Activated naive CD4-positive, alpha-beta T cell treated with Interleukin-2 at 50 U/mL for 16 hours (primary cell): ENCODE results near the gene CALY.
A peak's percentile ranks its signal among the peaks of the same experiment; 100 is the strongest.
"Not testable (repeated sequence)": the region's sequence is repeated elsewhere in the genome, so short reads cannot be mapped to it uniquely, and the experiment has no call there.

Experiments used
- DNase-seq: peaks from one replicate; pipeline ENCODE4 v3.0.0-alpha.2; 2020

CALY gene

GRCh38 chr10:133336577-133337369 is at the start of gene CALY:
Gene CALY, minus strand, starts transcription at chr10:133336896. Its CDS starts 7,907 bp downstream, at chr10:133328989.
- peak; percentile 78 for DNase-seq

- no peak for DNase-seq
Observed at GRCh38 chr10:133385214-133385613, 48.5 kb upstream of the CALY start.

- no peak for DNase-seq
Observed at GRCh38 chr10:133384071-133384470, 47.4 kb upstream of the CALY start.

GRCh38 chr10:133383551-133383950 is 46.9 kb upstream of the CALY start:
- DNase-seq = no peak

- no peak for DNase-seq
Observed at GRCh38 chr10:133381036-133381435, 44.3 kb upstream of the CALY start.

GRCh38 chr10:133379801-133380666 is 43.3 kb upstream of the CALY start:
- DNase-seq = no peak

DNA sequence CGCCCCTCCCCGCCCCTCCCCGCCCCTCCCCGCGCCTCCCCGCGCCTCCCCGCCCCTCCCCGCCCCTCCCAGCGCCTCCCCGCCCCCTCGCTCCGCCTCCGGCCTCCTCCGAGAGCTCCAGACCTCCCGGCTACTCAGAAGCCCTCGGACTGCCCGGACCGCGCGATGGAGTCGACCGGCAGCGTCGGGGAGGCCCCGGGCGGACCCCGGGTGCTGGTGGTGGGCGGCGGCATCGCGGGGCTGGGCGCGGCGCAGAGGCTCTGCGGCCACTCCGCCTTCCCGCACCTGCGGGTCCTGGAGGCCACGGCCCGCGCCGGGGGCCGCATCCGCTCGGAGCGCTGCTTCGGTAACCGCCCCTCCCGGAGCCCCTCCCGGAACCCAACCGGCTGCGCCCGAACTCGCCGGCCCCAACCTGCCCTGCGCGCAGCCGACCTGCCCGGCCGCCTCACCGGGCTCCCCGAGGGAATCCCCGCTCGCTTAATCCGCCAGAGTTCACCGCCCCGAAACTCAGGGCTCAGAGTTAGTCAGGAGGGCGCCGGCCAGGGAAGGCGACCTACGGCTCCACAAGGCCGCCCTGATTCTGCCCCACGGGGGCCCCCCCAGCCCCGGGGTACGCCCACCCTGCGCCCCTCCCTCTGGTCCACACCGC is 42.6 kb upstream of the CALY start, which contains the start of gene PAOX:
PAOX (plus strand) TSS at position 111 of the 649 bp plus-strand sequence; CDS start at position 166, 55 bp downstream.
- peak; percentile 73 for DNase-seq

DNA sequence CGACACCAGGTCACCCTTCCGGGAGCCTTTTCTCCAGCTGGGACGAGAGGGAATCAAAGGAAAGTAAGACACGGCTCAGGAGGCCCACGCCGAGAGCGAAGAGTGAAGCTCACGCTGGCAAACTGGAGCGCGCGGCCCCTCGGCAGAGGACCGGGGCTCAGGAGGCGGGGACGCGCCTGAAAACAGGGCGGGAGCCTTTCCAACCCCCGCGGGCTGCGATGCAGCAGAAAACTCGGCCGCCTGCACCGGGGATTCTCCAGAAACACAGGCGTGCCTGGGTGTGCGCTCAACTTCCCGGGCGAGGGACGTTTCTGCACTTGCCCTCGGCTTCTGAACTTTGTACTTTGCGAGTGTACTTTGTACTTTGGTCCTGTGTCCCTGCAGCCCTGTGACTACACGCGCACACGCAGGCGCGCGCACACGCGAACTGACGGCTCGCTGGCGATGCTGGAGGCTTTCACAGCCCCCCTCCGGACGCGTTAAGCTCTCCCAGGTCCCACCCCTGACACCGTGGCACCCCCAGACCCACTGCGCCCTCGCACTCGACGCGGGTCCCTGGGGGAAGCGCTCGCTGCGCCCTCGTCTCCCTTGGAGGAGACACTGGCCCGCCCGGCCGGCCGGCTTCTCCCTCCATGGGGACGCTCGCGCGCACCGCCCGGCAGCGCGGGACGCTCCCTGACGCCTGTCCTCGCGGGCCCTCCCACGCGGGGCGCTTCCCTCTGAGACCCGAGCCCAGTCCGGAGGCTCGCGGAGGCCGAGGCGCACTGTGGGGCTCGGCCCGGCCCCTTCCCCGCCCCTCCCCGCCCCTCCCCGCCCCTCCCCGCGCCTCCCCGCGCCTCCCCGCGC is 41.8 kb upstream of the CALY start:
- peak; percentile 64 for DNase-seq

DNA sequence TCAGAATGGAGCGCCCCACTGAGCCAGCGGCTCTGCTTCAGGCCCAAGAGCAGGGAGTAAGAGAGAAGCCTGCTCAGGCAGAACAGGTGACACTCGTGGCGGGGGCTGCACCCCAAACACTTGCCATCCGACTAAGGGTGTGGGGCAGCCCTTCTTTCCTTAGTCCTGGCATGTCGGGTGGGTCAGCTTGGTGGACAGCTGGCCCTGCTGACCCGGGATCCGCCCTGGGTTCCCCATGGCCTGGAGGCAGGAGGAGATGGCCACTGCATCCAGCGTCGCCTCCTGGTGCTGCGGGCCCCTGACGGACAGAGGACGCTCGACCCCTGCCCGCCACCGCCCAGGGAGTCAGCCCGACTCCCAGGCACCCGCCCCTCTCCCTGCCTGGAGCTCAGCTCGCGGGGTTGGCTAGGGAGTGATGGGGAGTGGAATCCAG is 41.1 kb upstream of the CALY start:
- no peak for DNase-seq

- no peak for DNase-seq
Observed at GRCh38 chr10:133377025-133377817, 40.5 kb upstream of the CALY start.

DNA sequence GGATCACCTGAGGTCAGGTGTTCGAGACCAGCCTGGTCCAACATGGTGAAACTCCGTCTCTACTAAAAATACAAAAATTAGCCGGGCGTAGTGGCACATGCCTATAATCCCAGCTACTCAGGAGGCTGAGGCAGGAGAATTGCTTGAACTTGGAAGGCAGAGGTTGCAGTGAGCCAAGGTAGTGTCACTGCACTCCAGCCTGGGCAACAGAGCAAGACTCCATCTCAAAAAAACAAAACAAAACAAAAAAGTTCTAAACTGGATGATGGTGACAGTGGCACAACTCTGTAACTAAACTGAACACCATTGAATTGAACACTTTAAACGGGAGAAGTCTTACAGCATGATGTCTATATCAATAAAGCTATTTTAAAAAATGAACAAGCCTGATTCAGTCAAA is 39.5 kb upstream of the CALY start:
- DNase-seq = not testable (repeated sequence)

- DNase-seq = no peak
Observed at GRCh38 chr10:133375357-133376115, 38.8 kb upstream of the CALY start.

- DNase-seq = peak; percentile 94
Observed at GRCh38 chr10:133373174-133374090, 36.7 kb upstream of the CALY start, which contains the start of gene ECHS1. Gene ECHS1, minus strand, starts transcription at chr10:133373354. Its CDS starts 21 bp downstream, at chr10:133373333.

- no peak for DNase-seq
Observed at GRCh38 chr10:133372507-133372906, 35.8 kb upstream of the CALY start.

GRCh38 chr10:133370030-133370786 is 33.5 kb upstream of the CALY start:
- DNase-seq = no peak

DNA sequence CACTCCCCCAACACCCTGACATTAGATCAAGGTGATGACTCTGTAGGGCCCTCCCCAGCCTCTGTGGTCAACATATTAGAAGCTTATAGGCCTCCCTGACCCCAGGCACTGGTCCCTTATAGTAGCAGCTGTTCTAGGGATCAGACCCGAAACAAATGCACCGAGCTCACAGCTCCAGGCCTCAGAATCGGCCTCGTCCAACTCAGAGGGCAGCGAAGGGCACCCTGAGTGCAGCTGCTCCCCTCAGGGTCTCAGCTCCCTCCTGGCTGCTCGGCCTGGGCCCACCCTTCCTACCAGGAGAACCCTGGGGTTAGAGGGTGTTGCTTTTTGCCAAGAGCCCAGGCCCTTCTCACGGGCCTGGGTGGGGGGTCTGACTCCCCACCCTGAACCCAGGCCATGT is 31.5 kb upstream of the CALY start:
- DNase-seq = no peak

DNA sequence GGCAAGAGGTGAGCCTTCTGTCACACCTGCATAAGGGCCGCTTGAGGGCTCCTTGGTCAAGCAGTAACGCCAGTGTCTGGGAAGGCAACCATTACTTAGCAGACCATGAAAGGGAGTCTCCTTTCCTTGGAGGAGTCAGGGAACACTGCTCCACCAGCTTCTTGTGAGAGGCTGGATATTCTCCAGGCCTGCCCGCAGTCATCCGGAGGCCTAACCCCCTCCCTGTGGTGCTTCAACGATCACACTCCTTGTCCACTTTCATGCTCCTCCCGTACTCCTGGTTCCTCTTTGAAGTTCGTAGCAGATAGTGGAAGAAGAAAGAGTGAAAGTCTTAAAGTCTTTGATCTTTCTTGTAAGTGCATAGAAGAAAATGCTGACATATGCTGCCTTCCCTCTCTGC is 30.8 kb upstream of the CALY start:
- DNase-seq = not testable (repeated sequence)

- no peak for DNase-seq
Observed at GRCh38 chr10:133366751-133367150, 30.1 kb upstream of the CALY start.

DNA sequence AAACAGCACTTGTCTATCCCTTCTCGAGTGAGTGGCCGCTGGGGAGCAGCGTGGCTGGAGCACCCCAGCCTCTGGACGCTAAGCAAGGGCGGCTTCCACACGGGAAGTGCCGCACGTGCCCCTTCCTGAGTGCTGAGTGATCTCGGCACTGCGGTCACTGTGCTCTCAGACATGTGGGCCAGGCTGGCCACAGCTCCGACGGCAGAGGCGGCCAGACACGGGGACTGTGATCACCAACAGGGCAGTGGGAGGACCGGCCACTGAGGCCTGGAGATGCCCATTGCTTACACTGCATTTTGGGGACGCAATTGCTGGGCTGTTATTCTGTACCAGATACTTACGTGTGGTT is 29.4 kb upstream of the CALY start:
- no peak for DNase-seq
